Stimulated activated CD4-positive, alpha-beta T cell treated with anti-CD3 and anti-CD28 coated beads, Interleukin-2, amount 100 ng/mL, for 48 hours (primary cell): ENCODE results near the gene EXOC4.
"Not testable (repeated sequence)": the region's sequence is repeated elsewhere in the genome, so short reads cannot be mapped to it uniquely, and the experiment has no call there.

Experiments
- DNase-seq, 2 donors: peaks; one replicate each; pipeline ENCODE4 v3.0.0-alpha.2; 2020

Gene EXOC4

DNA sequence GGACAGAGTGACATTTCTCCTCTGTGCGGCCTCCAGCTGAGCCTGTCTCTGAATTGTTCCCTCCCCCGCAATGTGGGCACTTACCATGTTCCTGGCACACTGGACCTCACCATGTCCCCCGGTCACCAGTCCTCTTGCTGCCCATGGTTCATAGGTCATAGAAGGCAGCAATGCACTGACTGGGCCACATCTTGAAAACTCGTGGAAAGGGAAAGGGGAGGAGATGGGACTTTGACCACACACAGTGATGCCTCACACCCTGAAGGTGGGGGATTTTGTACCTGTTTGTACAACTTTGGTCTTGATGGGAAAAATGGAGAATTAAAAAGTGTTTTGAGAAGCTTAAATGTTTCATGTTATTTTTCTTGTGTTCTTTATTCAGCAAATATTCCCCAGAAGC lies 812.5 kb downstream of the EXOC4 start:
- no peak for DNase-seq

DNA sequence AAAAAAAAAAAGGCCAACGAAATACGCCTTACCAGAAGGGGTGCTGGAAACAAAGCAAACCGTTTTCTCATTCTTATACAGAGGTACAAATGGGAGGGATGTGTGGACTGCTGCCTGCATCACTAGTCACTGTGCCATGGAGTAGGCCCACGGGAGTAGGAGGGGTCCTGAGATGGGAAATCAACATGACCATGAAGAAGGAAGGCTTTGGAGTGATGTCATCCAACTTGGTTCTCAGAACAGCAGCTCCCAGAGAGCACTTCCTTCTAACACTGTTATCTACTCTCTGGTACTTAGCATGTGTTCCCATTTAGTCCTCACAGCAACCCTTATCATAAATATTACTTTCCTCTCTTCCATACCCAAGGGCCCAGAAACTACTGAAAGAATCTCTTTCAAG lies 814.3 kb downstream of the EXOC4 start:
- DNase-seq, result no peak

GRCh38 chr7:134068670-134069069 lies 815.8 kb downstream of the EXOC4 start:
- DNase-seq, result no peak

DNA sequence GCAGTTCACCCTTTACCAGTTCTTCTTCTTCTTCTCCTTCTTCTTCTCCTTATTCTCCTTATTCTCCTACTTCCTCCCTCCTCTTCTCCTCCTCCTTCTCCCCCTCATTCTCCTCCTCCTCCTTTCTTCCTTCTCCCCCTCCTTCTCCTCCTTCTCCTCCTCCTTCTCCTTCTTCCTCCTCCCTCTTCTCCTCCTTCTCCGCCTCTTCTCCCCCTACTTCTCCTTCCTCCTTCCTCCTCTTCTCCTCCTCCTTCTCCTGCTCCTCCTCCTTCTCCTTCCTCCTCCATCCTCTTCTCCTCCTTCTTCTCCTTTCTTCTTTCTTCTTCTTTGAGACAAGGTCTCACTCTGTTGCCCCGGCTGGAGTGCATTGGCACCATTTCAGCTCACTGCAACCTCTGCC lies 816.3 kb downstream of the EXOC4 start:
- no peak for DNase-seq

DNA sequence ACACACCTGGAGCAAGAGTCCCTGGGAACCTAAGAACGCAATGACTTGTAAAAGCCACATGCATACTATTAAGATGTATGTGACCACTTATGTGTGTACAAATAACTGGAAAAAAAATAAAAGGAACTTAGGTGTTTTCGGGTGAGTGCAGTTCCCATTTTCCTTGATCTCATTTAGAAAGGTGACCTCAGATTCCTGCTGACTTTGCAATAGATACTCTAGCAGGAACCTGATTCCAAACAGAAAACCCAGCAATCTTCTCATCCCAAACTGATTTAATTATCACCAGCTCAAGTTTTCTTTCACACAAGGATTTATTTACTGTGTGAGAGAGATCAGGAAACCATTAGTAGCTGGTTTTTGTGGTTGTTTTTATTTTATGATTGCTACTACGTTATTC lies 817.8 kb downstream of the EXOC4 start:
- DNase-seq, result no peak

GRCh38 chr7:134071355-134072331 lies 818.8 kb downstream of the EXOC4 start:
- DNase-seq, result no peak

DNA sequence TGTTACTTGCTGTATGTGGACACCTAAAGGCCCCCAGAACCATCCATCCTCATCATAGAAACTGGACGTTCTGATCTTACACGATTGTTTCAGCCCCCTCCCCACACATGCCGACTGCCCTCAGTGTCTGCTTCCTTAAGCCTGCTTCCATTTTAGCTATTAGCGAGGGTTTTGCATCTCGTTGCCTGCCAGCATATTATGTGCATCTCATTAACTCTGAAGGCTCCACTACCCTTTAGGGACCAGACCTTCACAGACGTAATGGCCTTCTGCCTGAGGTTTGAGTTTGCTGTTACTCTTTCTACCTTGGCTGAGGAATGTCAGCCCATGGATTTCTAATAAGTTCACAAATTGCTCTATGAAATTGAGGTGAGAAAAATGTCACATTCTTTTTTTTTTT lies 820.4 kb downstream of the EXOC4 start:
- DNase-seq, result no peak

DNA sequence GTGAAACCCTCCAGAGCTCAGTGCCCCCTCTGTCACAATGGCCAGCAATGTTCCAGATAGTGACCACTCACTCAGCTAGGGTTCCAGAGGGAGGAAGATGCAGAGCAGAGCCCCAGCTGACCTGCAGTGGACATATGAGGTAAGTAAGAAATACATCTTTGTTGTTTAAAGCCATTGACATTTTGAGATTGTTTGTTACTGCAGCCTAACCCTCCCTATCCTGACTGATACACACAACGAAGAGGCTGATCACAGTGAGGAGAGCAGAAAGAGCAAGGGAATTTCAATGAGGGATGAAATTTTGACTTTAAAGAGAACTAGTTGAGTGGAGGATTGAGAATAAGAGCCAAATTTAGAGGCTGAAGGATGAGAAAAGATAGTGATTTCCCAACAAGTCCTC lies 822.9 kb downstream of the EXOC4 start:
- DNase-seq, result no peak

GRCh38 chr7:134077560-134077959 lies 824.7 kb downstream of the EXOC4 start:
- not testable (repeated sequence) for DNase-seq

DNA sequence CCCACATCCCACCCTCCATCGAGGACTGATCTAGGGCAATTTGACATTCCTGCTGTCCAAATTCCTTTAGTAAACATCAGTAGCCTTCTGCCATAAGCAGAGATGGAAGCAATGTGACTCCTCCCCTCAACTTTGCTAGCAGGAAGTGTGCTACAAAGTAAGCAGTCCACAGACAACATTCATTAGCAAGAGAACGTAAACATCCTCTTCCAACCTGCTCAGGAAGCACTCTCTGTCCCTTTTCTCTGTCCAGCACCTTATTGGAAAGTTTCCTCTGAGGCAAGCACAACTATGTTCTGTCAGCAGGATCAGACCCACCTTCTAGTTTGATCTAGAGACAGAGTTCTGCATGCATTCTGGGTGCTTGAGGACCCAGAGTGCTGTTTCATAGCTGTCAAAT lies 826.1 kb downstream of the EXOC4 start:
- DNase-seq, result no peak

DNA sequence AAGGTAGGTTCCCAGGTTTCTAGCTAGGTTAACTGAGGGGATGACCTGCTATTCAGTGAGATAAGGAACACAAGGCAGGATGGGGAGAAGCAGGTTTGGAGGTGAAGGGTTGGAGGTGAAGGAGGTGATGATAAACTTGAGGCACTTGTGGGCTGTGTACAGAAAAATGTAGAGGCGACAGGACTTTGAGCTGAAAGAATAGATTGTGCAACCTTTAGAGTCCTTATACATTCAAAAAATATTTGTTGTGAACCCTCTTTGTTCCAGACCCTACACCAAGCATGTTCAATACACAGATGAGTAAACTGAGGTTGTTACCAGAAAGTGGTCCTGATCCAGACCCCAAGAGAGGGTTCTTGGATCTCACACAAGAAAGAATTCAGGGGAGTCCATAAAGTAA lies 828.8 kb downstream of the EXOC4 start:
- no peak for DNase-seq

DNA sequence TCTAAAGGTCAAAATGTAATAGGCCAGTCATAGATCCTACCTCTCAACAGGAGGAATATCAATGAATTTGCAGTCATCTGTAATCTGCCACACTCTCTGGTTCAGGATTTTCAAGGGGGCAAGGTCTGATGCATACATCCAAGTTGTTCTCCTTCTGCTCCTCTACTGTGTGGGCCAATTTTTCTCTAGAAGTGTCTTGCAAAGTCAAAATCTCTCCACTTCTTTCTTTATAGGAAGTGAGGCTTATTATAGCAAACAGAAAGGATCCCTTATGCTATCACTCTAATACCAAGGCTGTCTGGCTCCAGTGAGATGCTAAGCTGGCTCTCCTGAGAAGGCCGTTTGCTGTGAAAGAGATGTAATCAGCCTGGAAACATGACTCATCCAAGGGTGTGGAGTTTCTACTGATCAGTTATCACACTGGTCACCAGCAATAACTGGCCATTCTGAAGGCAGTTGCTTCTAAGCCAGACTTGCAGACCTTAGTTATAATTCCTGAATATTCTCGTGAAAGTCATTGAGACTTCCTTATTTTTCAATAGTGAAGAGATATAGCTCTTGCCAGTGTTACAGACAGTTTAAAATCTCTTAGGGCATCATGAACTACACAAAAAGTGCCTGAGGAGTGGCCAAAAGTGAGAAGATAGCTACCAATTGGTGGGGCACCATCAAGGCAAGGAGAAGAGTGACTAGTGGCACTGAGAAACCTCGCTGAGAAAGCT lies 831.0 kb downstream of the EXOC4 start:
- DNase-seq, result no peak

DNA sequence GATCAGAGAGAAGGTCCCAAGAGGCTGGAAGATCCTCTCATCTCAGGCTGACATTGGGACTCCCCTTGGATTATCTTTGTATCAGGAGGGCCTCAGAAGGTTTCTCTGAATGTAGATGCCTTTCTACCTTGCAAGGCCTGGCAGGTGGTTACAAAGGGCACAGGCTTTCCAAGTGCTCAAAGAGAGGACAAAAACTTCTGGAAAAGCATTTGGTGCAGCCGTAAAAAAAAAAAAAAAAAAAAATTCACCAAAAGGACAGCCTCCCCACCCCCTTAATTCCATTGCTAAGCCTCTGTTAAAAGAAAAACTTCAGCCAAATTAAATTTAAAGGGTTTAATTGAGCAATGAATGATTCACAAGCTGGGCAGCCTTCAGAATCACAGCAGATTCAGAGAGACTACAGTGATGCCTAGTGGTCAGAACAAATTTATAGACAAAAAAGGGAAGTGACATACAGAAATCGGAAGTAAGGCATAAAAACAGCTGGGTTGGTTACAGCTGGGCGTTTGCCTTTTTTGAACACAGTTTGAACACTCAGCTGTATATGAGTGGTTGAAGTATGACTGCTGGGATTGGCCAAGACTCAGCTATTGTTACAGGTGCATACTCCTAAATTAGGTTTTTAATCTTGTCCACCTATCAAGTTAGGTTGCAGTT lies 831.7 kb downstream of the EXOC4 start:
- DNase-seq, result no peak

- DNase-seq, result no peak
Measured at GRCh38 chr7:134085311-134085710, 832.4 kb downstream of the EXOC4 start.

DNA sequence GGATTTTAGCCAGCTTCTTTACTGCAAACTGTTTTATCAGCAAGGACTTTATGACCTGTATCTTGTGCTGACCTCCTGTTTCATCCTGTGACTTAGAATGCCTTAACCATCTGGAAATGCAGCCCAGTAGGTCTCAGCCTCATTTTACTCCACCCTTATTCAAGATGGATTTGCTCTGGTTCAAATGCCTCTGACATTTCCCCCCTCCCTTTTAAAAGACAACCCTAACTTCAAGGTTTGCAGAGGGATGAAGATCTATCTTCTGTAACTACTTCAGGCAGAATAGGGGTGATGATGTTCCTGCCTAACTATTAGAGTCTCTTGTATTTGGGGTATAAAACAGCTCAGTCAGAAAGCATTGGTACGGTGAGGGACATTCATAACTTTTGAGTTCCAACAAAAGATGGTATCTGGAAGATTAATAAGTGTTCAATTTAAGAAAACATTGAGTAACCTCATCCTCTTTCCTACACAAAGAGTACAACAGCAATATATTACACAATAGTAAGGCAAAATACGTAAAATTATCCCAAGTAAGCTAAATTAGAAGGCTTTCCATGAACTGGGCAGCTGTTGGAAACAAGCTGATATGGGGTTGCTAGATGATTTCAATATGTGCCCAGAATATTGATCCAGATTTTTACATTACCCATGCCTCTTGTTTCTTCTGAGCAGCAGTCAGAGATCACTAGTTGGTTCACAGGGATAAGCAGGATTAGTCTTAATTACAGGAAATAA lies 834.3 kb downstream of the EXOC4 start:
- no peak for DNase-seq

DNA sequence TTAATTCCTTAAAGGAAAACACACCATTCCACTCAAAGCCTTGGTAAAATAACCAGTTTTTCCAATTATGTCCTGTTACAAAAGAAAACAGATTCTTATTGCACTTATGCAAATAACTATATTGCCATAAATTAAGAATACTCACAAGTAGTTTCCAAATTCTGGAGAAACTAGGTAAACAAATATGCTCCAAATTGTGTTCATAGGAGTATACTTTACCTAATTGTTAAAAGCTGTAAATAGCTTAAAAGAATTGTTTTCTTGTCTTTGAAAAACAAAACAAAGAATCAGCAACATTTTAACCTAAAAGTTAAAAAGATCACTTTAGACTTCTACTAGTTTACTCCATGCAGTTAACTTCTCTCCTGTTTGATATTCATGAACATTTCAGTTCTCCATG lies 835.3 kb downstream of the EXOC4 start:
- no peak for DNase-seq

GRCh38 chr7:134089446-134089845 lies 836.6 kb downstream of the EXOC4 start:
- DNase-seq, result no peak

DNA sequence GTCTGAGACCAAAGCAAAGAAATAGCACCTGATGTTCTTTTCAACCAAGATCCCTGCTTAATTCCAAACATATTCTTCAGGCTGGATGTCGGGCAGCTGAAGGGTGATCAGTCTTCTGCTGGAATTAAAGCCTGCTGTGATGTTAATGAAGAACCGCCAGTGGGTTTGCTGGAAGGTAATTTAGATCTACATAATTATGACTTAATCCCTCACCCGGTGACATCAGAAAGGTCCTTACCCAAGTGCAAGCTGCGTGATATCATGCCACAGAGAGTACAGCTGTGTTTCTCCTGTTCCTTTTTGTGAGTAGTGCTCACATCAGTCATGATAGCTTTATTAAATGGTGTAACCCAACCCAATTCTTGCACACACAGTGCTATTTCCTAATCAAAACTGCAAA lies 845.2 kb downstream of the EXOC4 start:
- DNase-seq, result no peak

- DNase-seq, result no peak
Measured at GRCh38 chr7:134101716-134102115, 848.8 kb downstream of the EXOC4 start.

- DNase-seq, result no peak
Measured at GRCh38 chr7:134104166-134104565, 851.3 kb downstream of the EXOC4 start.

- no peak for DNase-seq
Measured at GRCh38 chr7:134105841-134106240, 853.0 kb downstream of the EXOC4 start.

DNA sequence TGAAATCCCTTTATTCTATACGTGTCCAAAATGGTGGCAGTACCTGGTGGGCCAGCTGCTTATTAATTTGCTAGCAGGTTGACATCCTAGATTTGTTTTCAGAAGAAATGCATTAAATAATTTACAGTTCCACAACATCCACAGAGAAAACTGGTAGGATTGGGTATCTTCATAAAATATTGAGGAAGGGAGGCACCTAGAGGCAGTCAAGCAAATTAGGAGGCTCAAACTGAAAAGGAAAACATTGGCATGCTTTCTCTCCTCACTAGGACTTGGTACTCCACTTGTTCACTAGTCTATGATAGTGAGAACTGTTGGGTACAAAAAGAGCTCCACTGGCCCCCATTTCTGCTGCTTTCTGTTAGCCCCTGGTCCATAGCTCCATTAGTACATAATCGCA lies 855.9 kb downstream of the EXOC4 start:
- no peak for DNase-seq

DNA sequence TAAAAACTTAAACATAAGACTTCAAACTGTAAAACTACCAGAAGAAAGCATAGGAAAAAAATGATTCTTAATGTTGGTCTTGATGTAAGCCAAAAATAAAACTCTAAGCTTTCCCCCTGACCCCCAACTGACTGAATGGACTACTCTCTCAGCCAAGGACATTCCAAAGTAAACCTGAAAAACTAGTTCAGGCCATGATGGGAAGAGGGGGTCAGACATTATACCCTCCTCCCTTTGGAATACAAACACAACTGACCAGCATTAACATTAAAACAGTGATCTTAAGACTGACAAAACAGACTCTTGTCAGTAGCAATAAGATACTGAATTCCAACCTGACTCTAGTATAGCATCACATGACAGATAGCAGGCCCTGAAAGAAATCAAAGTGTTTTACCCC lies 860.8 kb downstream of the EXOC4 start:
- no peak for DNase-seq
